LNCAP (cell line): ENCODE data around the gene PTCHD4.

ENCODE experiments used
- TF ChIP-seq, protein P1 (sequence below): fragments of 450-650 bp; IDR thresholded peaks from 2 replicates; pipeline ENCODE4 v1.5.1; 2017; ENCODE audit warnings: mild to moderate bottlenecking

The PTCHD4 gene

DNA sequence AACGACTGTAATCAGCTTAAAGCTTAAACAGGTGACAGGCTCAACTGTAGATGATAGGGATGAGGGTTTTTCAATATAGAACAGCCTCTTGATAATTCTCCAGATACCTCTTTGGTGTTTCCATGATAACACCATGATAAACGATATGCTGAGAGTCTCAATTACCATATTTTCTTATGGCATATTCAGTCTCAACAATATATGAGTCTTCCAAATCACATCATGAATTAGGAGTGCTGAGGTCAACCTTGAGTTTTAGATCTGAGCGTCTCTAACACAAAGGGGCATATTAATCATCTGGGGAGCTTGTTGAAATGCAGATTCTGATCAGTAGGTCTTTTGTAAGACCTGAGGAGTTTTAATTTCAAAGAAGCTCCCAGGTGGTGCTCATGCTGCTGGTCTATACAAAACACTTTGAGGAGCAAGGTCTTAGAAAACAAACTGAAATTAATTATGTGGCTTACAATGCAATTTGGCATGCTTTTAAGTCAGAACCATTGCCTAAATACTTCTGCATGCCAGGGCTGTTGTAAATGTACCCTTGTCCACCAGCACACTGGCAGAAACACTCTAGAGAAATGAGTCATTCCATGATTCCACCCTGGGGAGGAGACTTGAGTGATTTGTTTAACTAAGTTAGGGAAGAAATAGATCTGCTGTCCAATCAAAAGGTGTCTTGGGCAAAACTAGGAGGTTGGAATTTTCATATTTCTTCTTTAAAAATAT, 49.6 kb downstream of the PTCHD4 start:
- TF ChIP-seq, protein P1, sequence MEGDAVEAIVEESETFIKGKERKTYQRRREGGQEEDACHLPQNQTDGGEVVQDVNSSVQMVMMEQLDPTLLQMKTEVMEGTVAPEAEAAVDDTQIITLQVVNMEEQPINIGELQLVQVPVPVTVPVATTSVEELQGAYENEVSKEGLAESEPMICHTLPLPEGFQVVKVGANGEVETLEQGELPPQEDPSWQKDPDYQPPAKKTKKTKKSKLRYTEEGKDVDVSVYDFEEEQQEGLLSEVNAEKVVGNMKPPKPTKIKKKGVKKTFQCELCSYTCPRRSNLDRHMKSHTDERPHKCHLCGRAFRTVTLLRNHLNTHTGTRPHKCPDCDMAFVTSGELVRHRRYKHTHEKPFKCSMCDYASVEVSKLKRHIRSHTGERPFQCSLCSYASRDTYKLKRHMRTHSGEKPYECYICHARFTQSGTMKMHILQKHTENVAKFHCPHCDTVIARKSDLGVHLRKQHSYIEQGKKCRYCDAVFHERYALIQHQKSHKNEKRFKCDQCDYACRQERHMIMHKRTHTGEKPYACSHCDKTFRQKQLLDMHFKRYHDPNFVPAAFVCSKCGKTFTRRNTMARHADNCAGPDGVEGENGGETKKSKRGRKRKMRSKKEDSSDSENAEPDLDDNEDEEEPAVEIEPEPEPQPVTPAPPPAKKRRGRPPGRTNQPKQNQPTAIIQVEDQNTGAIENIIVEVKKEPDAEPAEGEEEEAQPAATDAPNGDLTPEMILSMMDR: no peak
